H9 (cell line): ENCODE data around the gene NME4. TPM values are rescaled to one million over a fixed set of nuclear protein-coding genes. Genes with fewer than 3 reads are reported as not detected.
"Not testable (repeated sequence)": the region's sequence is repeated elsewhere in the genome, so short reads cannot be mapped to it uniquely, and the experiment has no call there.

ENCODE experiments used
- DNase-seq: peaks from one replicate; pipeline ENCODE4 v3.0.0-alpha.2; 2017
- H2AFZ ChIP-seq: one replicate; pipeline ENCODE4 v1.6.1; 2013; ENCODE audit warnings: mild to moderate bottlenecking, low read length, control low read depth, moderate library complexity
- H2AK5ac ChIP-seq: 2 replicates; pipeline ENCODE4 v1.6.1; 2013; ENCODE audit warnings: low read length, control low read depth, mixed read lengths; ENCODE audit not compliant: insufficient read length
- H2BK120ac ChIP-seq: one replicate; pipeline ENCODE4 v1.6.1; 2013; ENCODE audit warnings: low read depth, mild to moderate bottlenecking, low read length, control low read depth, inconsistent platforms; ENCODE audit not compliant: poor library complexity, severe bottlenecking
- H2BK12ac ChIP-seq: 2 replicates; pipeline ENCODE4 v1.6.1; 2013; ENCODE audit warnings: low read length, control low read depth, mixed read lengths, low read depth; ENCODE audit not compliant: insufficient read length
- H2BK15ac ChIP-seq: 2 replicates; pipeline ENCODE4 v1.6.1; 2013; ENCODE audit warnings: low read depth, low read length, control low read depth
- H2BK20ac ChIP-seq: one replicate; pipeline ENCODE4 v1.6.1; 2013; ENCODE audit warnings: low read depth, mild to moderate bottlenecking, low read length, control low read depth, inconsistent platforms; ENCODE audit not compliant: poor library complexity, severe bottlenecking
- H2BK5ac ChIP-seq: 2 replicates; pipeline ENCODE4 v1.6.1; 2013; ENCODE audit warnings: low read length, control low read depth, mixed read lengths; ENCODE audit not compliant: insufficient read length
- H3K14ac ChIP-seq: 2 replicates; pipeline ENCODE4 v1.6.1; 2013; ENCODE audit warnings: low read length, control low read depth; ENCODE audit not compliant: insufficient read depth
- H3K18ac ChIP-seq: 2 replicates; pipeline ENCODE4 v1.6.1; 2013; ENCODE audit warnings: low read depth, mild to moderate bottlenecking, mixed read lengths, low read length, control low read depth; ENCODE audit not compliant: insufficient read length
- H3K23ac ChIP-seq: 2 replicates; pipeline ENCODE4 v1.6.1; 2013; ENCODE audit warnings: low read length, control low read depth, mixed read lengths, low read depth; ENCODE audit not compliant: insufficient read length
- H3K23me2 ChIP-seq: 2 replicates; pipeline ENCODE4 v1.6.1; 2013; ENCODE audit warnings: low read depth, mild to moderate bottlenecking, mixed read lengths, low read length, control low read depth; ENCODE audit not compliant: insufficient read length, poor library complexity, severe bottlenecking
- H3K27ac ChIP-seq: 2 replicates; pipeline ENCODE4 v1.5.1; 2013; ENCODE audit warnings: low read length, control low read depth, mixed read lengths, low read depth; ENCODE audit not compliant: insufficient read length
- H3K27me3 ChIP-seq: 2 replicates; pipeline ENCODE4 v1.6.1; 2013; ENCODE audit warnings: low read length, control low read depth, inconsistent platforms; ENCODE audit not compliant: insufficient read depth
- H3K4ac ChIP-seq: 2 replicates; pipeline ENCODE4 v1.6.1; 2013; ENCODE audit warnings: low read depth, mild to moderate bottlenecking, control low read depth, inconsistent platforms, low read length, moderate library complexity
- H3K4me1 ChIP-seq: 2 replicates; pipeline ENCODE4 v1.6.1; 2013; ENCODE audit warnings: low read length, control low read depth, inconsistent platforms; ENCODE audit not compliant: insufficient read depth
- H3K4me2 ChIP-seq: 2 replicates; pipeline ENCODE4 v1.6.1; 2013; ENCODE audit warnings: low read length, control low read depth, mixed read lengths; ENCODE audit not compliant: insufficient read length, insufficient read depth
- H3K56ac ChIP-seq: 2 replicates; pipeline ENCODE4 v1.6.1; 2013; ENCODE audit warnings: low read depth, mild to moderate bottlenecking, mixed read lengths, low read length, control low read depth; ENCODE audit not compliant: insufficient read length
- H3K79me1 ChIP-seq: 2 replicates; pipeline ENCODE4 v1.6.1; 2013; ENCODE audit warnings: low read depth, mild to moderate bottlenecking, moderate library complexity, low read length, control low read depth, inconsistent platforms; ENCODE audit not compliant: insufficient read depth, poor library complexity, severe bottlenecking
- H3K79me2 ChIP-seq: 2 replicates; pipeline ENCODE4 v1.6.1; 2013; ENCODE audit warnings: low read length, control low read depth, inconsistent platforms; ENCODE audit not compliant: insufficient read depth
- H3K9ac ChIP-seq: 2 replicates; pipeline ENCODE4 v1.6.1; 2013; ENCODE audit warnings: low read length, control low read depth, mixed read lengths; ENCODE audit not compliant: insufficient read length; ENCODE audit errors: extremely low read depth
- H3K9me3 ChIP-seq: one replicate; pipeline ENCODE4 v1.6.1; 2013; ENCODE audit warnings: low read depth, low read length, inconsistent platforms; ENCODE audit not compliant: control insufficient read depth
- H3T11ph ChIP-seq: one replicate; pipeline ENCODE4 v1.6.1; 2013; ENCODE audit warnings: mild to moderate bottlenecking, low read length, control low read depth, inconsistent platforms
- H4K20me1 ChIP-seq: one replicate; pipeline ENCODE4 v1.6.1; 2013; ENCODE audit not compliant: control insufficient read depth, insufficient read length, insufficient read depth
- H4K5ac ChIP-seq: 2 replicates; pipeline ENCODE4 v1.6.1; 2013; ENCODE audit warnings: low read depth, mild to moderate bottlenecking, mixed read lengths, low read length, control low read depth; ENCODE audit not compliant: insufficient read length
- H4K8ac ChIP-seq: replicated peaks from 2 replicates; pipeline ENCODE4 v1.6.1; 2013; ENCODE audit warnings: low read length, control low read depth, mixed read lengths, low read depth; ENCODE audit not compliant: insufficient read length
- H4K91ac ChIP-seq: 2 replicates; pipeline ENCODE4 v1.6.1; 2013; ENCODE audit warnings: low read depth, mild to moderate bottlenecking, moderate library complexity, mixed read lengths, low read length, control low read depth; ENCODE audit not compliant: insufficient read length
- H3K27ac Mint-ChIP-seq, 3 experiments: 2 replicates in 2 of 3; 3 replicates in 1 of 3; pipeline ENCODE4 v1.8.0; 2020 to 2021; ENCODE audit warnings: mixed read lengths in 3 of 3, mild to moderate bottlenecking in 1 of 3, moderate library complexity in 1 of 3
- H3K27me3 Mint-ChIP-seq: 2 replicates; pipeline ENCODE4 v1.8.0; 2021; ENCODE audit warnings: low read depth, mild to moderate bottlenecking, moderate library complexity, mixed read lengths
- H3K36me3 Mint-ChIP-seq, 3 experiments: 2 replicates in 2 of 3; 3 replicates in 1 of 3; pipeline ENCODE4 v1.8.0; 2020 to 2021; ENCODE audit warnings: low read depth in 3 of 3, mixed read lengths in 3 of 3; ENCODE audit not compliant: insufficient read depth in 1 of 3
- H3K4me1 Mint-ChIP-seq, 2 experiments: 2 replicates each; pipeline ENCODE4 v1.8.0; 2020; ENCODE audit warnings: mixed read lengths in 2 of 2
- H3K4me3 Mint-ChIP-seq, 2 experiments: 2 replicates in 1 of 2; 3 replicates in 1 of 2; pipeline ENCODE4 v1.8.0; 2020 to 2021; ENCODE audit warnings: mild to moderate bottlenecking in 2 of 2, mixed read lengths in 2 of 2, moderate library complexity in 1 of 2
- H3K9me3 Mint-ChIP-seq, 2 experiments: 2 replicates in 1 of 2; 3 replicates in 1 of 2; pipeline ENCODE4 v1.8.0; 2020; ENCODE audit warnings: mild to moderate bottlenecking in 2 of 2, mixed read lengths in 2 of 2, moderate library complexity in 1 of 2
- WGBS: extraction: QIAGEN DNeasy Blood & Tissue Kit; methylation state at CpG from one replicate; pipeline ENCODE4 v1.1.7; 2013; ENCODE audit warnings: missing lambda C conversion rate, low lambda C conversion rate, mixed read lengths; ENCODE audit not compliant: insufficient read length; ENCODE audit errors: extremely low coverage; 5-methylcytosine and 5-hydroxymethylcytosine counted together
- total RNA-seq: library from RNA; stranded (reverse); gene quantifications from 2 replicates; pipeline ENCODE4 v1.2.1, GENCODE V29; 2021

The NME4 gene
- total RNA-seq, 1 experiment from 2014 or later: 320 TPM

- H3K9me3 Mint-ChIP-seq, H3K18ac ChIP-seq, H3K4me3 Mint-ChIP-seq: not testable (repeated sequence)
Measured at GRCh38 chr16:422179-422578, 25.2 kb downstream of the NME4 start.

More at GRCh38 chr16:422179-422578, 25.2 kb downstream of the NME4 start:
- H3K79me2 ChIP-seq, H2BK5ac ChIP-seq, H3K56ac ChIP-seq, H4K8ac ChIP-seq, DNase-seq, H2BK15ac ChIP-seq, H3K14ac ChIP-seq, H3K27ac Mint-ChIP-seq, H2AFZ ChIP-seq, H3K9ac ChIP-seq, H2BK120ac ChIP-seq, H3K4ac ChIP-seq, H2BK20ac ChIP-seq, H3K36me3 Mint-ChIP-seq, H4K91ac ChIP-seq, H4K20me1 ChIP-seq, H3K4me2 ChIP-seq, H3K79me1 ChIP-seq, H3K9me3 ChIP-seq, H2BK12ac ChIP-seq, H3K4me1 ChIP-seq, H2AK5ac ChIP-seq, H3K27ac ChIP-seq, H4K5ac ChIP-seq, H3K23ac ChIP-seq, H3T11ph ChIP-seq: not testable (repeated sequence)
- H3K23me2 ChIP-seq: peaks cover 16% of the 10 kb centered on the region
- Mint-ChIP-seq H3K27me3 (peaks cover 57% of the 10 kb centered on the region), H3K4me1 (peaks cover 8 to 12% of the 10 kb centered on the region in 2 experiments)
- no CpG with 5 or more reads among the region's 13 CpGs for WGBS
- peaks cover 16% of the 10 kb centered on the region; the same call in 1 of the 2 replicates for H3K27me3 ChIP-seq
